OCI-LY1 (cell line): Measurements from ENCODE around the gene LYPLA2.

ENCODE experiments used
- EZH2 ChIP-seq: fragments of 200-600 bp; sonication (generic), shearing (Covaris generic); IDR thresholded peaks from 2 replicates; pipeline ENCODE4 v1.8.0; 2017; ENCODE audit warnings: borderline replicate concordance, mixed run types, mild to moderate bottlenecking, antibody characterized with exemption, low read length, moderate library complexity, mixed read lengths
- TF ChIP-seq, protein P1 (sequence below): fragments of 200-600 bp; sonication (generic), shearing (Covaris generic); IDR thresholded peaks from 2 replicates; pipeline ENCODE4 v1.5.1; 2017; ENCODE audit warnings: mild to moderate bottlenecking, antibody characterized with exemption, low read length, moderate library complexity, mixed read lengths

DNA sequence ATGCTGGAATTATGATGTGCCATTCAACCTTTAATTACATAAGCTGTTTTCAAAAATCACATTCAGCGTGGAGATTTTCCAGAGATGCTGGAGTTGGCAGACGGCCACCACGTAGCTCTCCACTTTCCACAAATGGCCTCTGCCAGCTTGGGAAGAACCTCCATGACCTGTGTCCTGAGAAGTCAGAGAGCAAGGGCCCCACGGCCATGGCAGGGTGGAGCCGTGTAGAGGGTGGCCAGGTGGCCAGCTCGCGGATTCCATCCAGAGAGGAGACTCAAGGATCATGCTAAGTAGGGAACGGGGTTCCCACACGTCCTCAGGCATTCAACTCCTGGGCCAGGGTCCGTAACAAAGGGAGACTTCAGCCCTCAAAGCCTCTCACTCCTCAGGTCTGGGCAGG lies 10.9 kb downstream of the LYPLA2 start:
- TF ChIP-seq, protein P1, sequence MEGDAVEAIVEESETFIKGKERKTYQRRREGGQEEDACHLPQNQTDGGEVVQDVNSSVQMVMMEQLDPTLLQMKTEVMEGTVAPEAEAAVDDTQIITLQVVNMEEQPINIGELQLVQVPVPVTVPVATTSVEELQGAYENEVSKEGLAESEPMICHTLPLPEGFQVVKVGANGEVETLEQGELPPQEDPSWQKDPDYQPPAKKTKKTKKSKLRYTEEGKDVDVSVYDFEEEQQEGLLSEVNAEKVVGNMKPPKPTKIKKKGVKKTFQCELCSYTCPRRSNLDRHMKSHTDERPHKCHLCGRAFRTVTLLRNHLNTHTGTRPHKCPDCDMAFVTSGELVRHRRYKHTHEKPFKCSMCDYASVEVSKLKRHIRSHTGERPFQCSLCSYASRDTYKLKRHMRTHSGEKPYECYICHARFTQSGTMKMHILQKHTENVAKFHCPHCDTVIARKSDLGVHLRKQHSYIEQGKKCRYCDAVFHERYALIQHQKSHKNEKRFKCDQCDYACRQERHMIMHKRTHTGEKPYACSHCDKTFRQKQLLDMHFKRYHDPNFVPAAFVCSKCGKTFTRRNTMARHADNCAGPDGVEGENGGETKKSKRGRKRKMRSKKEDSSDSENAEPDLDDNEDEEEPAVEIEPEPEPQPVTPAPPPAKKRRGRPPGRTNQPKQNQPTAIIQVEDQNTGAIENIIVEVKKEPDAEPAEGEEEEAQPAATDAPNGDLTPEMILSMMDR: no peak
- TF ChIP-seq EZH2: no peak
